ENCODE measurements around the gene AMBRA1. TPM values are rescaled to one million over a fixed set of nuclear protein-coding genes. Genes with fewer than 3 reads are reported as not detected.
A peak's percentile ranks its signal among the peaks of the same experiment; 100 is the strongest.

The AMBRA1 gene
- total RNA-seq, 1 donor from 2014 or later = 25.1 TPM

DNA sequence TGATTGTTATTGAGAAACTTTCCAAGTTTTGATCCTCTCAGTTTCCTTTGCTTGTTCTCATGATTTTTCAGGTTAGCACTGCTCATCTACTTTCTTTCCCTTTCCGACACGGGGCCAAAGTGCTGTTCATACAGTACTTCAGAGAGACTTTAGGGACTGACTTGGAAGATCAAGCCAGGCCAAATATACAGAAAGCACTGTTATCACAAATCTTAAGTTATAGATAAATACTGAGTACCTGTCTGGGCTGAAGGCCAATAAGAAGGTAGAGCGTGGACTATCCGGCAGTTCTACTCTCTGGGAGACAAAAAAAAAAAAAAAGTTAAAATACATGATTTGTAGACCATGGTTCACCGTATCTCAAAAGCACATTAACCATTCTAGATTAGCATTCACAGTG is 46.2 kb downstream of the AMBRA1 start:
- TF ChIP-seq CTCF (IDR thresholded peaks at IDR 0.05) = no peak
- H3K27me3 Mint-ChIP-seq (ENCODE audit: low read depth) = no peaks in the 10 kb centered on the region
- H3K4me3 Mint-ChIP-seq (ENCODE audit: unreplicated experiment) = no peak overlapping the region
- no peak overlapping the region for H3K27ac Mint-ChIP-seq (ENCODE audit: unreplicated experiment)
- H3K4me1 Mint-ChIP-seq (ENCODE audit: low read depth) = no peaks in the 10 kb centered on the region
- no peaks in the 10 kb centered on the region for H3K9me3 Mint-ChIP-seq (ENCODE audit: low read depth)
- no peak for DNase-seq (ENCODE audit: low spot score)
- H3K36me3 Mint-ChIP-seq (ENCODE audit: low read depth) = peaks cover 30% of the 10 kb centered on the region

DNA sequence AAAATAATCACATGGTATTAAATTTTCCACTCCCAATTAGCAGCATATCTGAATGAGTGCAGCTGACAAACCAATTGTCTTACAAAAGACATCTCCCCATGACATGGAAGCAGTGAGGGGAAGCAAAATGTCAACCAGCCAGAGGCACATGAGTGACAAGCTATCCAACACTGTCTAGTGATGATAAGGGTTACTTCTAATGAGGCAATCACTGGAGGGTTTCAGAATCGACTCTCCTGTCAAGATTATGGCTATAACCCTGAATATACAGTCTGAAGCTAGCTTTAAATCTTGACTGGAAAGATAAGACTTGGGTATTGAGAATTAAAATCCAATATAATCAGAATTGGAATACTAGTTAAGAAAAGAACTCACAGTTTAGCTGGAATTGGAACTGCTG is 50.3 kb downstream of the AMBRA1 start:
- H3K4me3 Mint-ChIP-seq (ENCODE audit: unreplicated experiment) = no peak overlapping the region
- no peaks in the 10 kb centered on the region for H3K9me3 Mint-ChIP-seq (ENCODE audit: low read depth)
- peaks cover 33% of the 10 kb centered on the region for H3K36me3 Mint-ChIP-seq (ENCODE audit: low read depth)
- H3K27ac Mint-ChIP-seq (ENCODE audit: unreplicated experiment) = no peak overlapping the region
- no peak for TF ChIP-seq CTCF (IDR thresholded peaks at IDR 0.05)
- no peaks in the 10 kb centered on the region for H3K4me1 Mint-ChIP-seq (ENCODE audit: low read depth)
- no peak for DNase-seq (ENCODE audit: low spot score)
- H3K27me3 Mint-ChIP-seq (ENCODE audit: low read depth) = no peaks in the 10 kb centered on the region

- Mint-ChIP-seq H3K27me3 (ENCODE audit: low read depth) (no peaks in the 10 kb centered on the region), H3K4me1 (ENCODE audit: low read depth) (peaks cover 6% of the 10 kb centered on the region), H3K9me3 (ENCODE audit: low read depth) (no peaks in the 10 kb centered on the region), H3K4me3 (ENCODE audit: unreplicated experiment) (no peak overlapping the region), H3K36me3 (ENCODE audit: low read depth) (peaks cover 30% of the 10 kb centered on the region), H3K27ac (ENCODE audit: unreplicated experiment) (no peak overlapping the region)
- TF ChIP-seq CTCF (IDR thresholded peaks at IDR 0.05) = no peak
- DNase-seq (ENCODE audit: low spot score) = no peak
Measured at GRCh38 chr11:46541593-46542371, 52.0 kb downstream of the AMBRA1 start.

DNA sequence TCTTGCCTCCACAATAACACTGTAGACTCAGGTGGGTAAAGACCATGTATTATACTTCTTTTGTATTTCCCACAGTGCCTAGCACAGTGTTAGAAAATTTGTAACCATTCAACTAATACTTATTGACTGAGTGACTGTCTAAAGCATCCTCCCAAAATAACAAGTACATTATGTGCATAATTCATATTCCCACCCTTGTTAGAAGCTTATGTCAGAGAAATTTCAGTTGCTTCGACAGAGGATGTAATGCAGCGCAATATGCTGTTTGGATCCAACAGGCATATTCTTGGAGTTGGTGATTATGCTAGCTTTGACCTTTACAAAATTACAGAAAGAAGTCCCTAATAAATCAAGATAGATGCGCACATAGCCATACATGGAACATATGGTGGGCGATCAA is 53.0 kb downstream of the AMBRA1 start:
- H3K4me3 Mint-ChIP-seq (ENCODE audit: unreplicated experiment) = no peak overlapping the region
- no peaks in the 10 kb centered on the region for H3K27me3 Mint-ChIP-seq (ENCODE audit: low read depth)
- H3K9me3 Mint-ChIP-seq (ENCODE audit: low read depth) = no peaks in the 10 kb centered on the region
- H3K4me1 Mint-ChIP-seq (ENCODE audit: low read depth) = peaks cover 6% of the 10 kb centered on the region
- DNase-seq (ENCODE audit: low spot score) = no peak
- peaks cover 24% of the 10 kb centered on the region for H3K36me3 Mint-ChIP-seq (ENCODE audit: low read depth)
- no peak overlapping the region for H3K27ac Mint-ChIP-seq (ENCODE audit: unreplicated experiment)
- no peak for TF ChIP-seq CTCF (IDR thresholded peaks at IDR 0.05)

GRCh38 chr11:46537537-46538295 is 56.1 kb downstream of the AMBRA1 start:
- no peaks in the 10 kb centered on the region for H3K27me3 Mint-ChIP-seq (ENCODE audit: low read depth)
- H3K36me3 Mint-ChIP-seq (ENCODE audit: low read depth) = peaks cover 4% of the 10 kb centered on the region
- peak overlapping the region; percentile 41 for H3K27ac Mint-ChIP-seq (ENCODE audit: unreplicated experiment)
- H3K4me3 Mint-ChIP-seq (ENCODE audit: unreplicated experiment) = no peak overlapping the region
- H3K9me3 Mint-ChIP-seq (ENCODE audit: low read depth) = no peaks in the 10 kb centered on the region
- no peak for DNase-seq (ENCODE audit: low spot score)
- TF ChIP-seq CTCF (IDR thresholded peaks at IDR 0.05) = peak; percentile 88
- H3K4me1 Mint-ChIP-seq (ENCODE audit: low read depth) = peaks cover 14% of the 10 kb centered on the region

All from chondrocyte (in vitro differentiated cells).